Stimulated activated effector memory CD8-positive, alpha-beta T cell treated with anti-CD3 and anti-CD28 coated beads, Interleukin-12 subunit alpha, Interleukin-12 subunit beta, amount 100 ng/mL, for 72 hours (primary cell): Measurements from ENCODE around the gene LRCH2.

Experiments
- ATAC-seq: fragments of 150-1000 bp; cut with Tn5 transposase; 2 replicates; pipeline ENCODE4 v1.10.0; 2021
- DNase-seq, 2 donors: peaks; one replicate each; pipeline ENCODE4 v3.0.0; 2021 to 2022; ENCODE audit warnings: low spot score in 2 of 2
- H3K27ac Mint-ChIP-seq: one replicate; pipeline ENCODE4 v1.8.0; 2022; ENCODE audit warnings: mild to moderate bottlenecking, mixed read lengths
- H3K36me3 Mint-ChIP-seq: one replicate; pipeline ENCODE4 v1.8.0; 2022; ENCODE audit warnings: mild to moderate bottlenecking, mixed read lengths
- H3K4me1 Mint-ChIP-seq: one replicate; pipeline ENCODE4 v1.8.0; 2022; ENCODE audit warnings: mixed read lengths
- H3K4me3 Mint-ChIP-seq: one replicate; pipeline ENCODE4 v1.8.0; 2022; ENCODE audit warnings: mild to moderate bottlenecking, mixed read lengths
- H3K9me3 Mint-ChIP-seq: one replicate; pipeline ENCODE4 v1.8.0; 2022; ENCODE audit warnings: mixed read lengths

Gene LRCH2

GRCh38 chrX:115178473-115178872 lies 55.4 kb downstream of the LRCH2 start:
- no peak for ATAC-seq

GRCh38 chrX:115177932-115178331 lies 56.0 kb downstream of the LRCH2 start:
- H3K4me1 Mint-ChIP-seq = no peaks in the 10 kb centered on the region
- no peaks in the 10 kb centered on the region for H3K36me3 Mint-ChIP-seq
- ATAC-seq (no peak), DNase-seq (no peak)
- no peak overlapping the region for H3K27ac Mint-ChIP-seq
- no peak overlapping the region for H3K4me3 Mint-ChIP-seq
- H3K9me3 Mint-ChIP-seq = peaks cover 8% of the 10 kb centered on the region

More at GRCh38 chrX:115178473-115178872, 55.4 kb downstream of the LRCH2 start:
- H3K4me3 Mint-ChIP-seq = no peak overlapping the region
- no peaks in the 10 kb centered on the region for H3K36me3 Mint-ChIP-seq
- H3K9me3 Mint-ChIP-seq = peaks cover 8% of the 10 kb centered on the region
- DNase-seq = no peak
- H3K4me1 Mint-ChIP-seq = no peaks in the 10 kb centered on the region
- H3K27ac Mint-ChIP-seq = no peak overlapping the region

- DNase-seq (no peak), ATAC-seq (no peak)
- H3K4me3 Mint-ChIP-seq = no peak overlapping the region
- no peaks in the 10 kb centered on the region for H3K4me1 Mint-ChIP-seq
- H3K27ac Mint-ChIP-seq = no peak overlapping the region
- no peaks in the 10 kb centered on the region for H3K36me3 Mint-ChIP-seq
- peaks cover 5% of the 10 kb centered on the region for H3K9me3 Mint-ChIP-seq
Observed at GRCh38 chrX:115174548-115174947, 59.3 kb downstream of the LRCH2 start.

- Mint-ChIP-seq H3K9me3 (peaks cover 9% of the 10 kb centered on the region), H3K27ac (no peak overlapping the region), H3K36me3 (no peaks in the 10 kb centered on the region), H3K4me3 (no peak overlapping the region), H3K4me1 (no peaks in the 10 kb centered on the region)
- ATAC-seq = no peak
- no peak for DNase-seq
Observed at GRCh38 chrX:115173181-115173580, 60.7 kb downstream of the LRCH2 start.

- H3K36me3 Mint-ChIP-seq = no peaks in the 10 kb centered on the region
- no peak overlapping the region for H3K27ac Mint-ChIP-seq
- ATAC-seq = no peak
- H3K9me3 Mint-ChIP-seq = peaks cover 15% of the 10 kb centered on the region
- no peaks in the 10 kb centered on the region for H3K4me1 Mint-ChIP-seq
- no peak overlapping the region for H3K4me3 Mint-ChIP-seq
- no peak for DNase-seq
Observed at GRCh38 chrX:115147220-115147619, 86.7 kb downstream of the LRCH2 start.

GRCh38 chrX:115142057-115142456 lies 91.8 kb downstream of the LRCH2 start:
- Mint-ChIP-seq H3K9me3 (peaks cover 20% of the 10 kb centered on the region), H3K27ac (no peak overlapping the region), H3K4me1 (no peaks in the 10 kb centered on the region), H3K36me3 (no peaks in the 10 kb centered on the region), H3K4me3 (no peak overlapping the region)
- DNase-seq (no peak), ATAC-seq (no peak)

GRCh38 chrX:115138040-115138439 lies 95.9 kb downstream of the LRCH2 start:
- no peak for DNase-seq
- ATAC-seq = no peak
- Mint-ChIP-seq H3K9me3 (peaks cover 13% of the 10 kb centered on the region), H3K4me3 (no peak overlapping the region), H3K4me1 (no peaks in the 10 kb centered on the region), H3K27ac (no peak overlapping the region), H3K36me3 (no peaks in the 10 kb centered on the region)

GRCh38 chrX:115134382-115134781 lies 99.5 kb downstream of the LRCH2 start:
- DNase-seq (no peak), ATAC-seq (no peak)
- H3K4me1 Mint-ChIP-seq = no peaks in the 10 kb centered on the region
- H3K36me3 Mint-ChIP-seq = no peaks in the 10 kb centered on the region
- H3K27ac Mint-ChIP-seq = no peak overlapping the region
- H3K4me3 Mint-ChIP-seq = no peak overlapping the region
- peaks cover 4% of the 10 kb centered on the region for H3K9me3 Mint-ChIP-seq

- ATAC-seq = no peak
- DNase-seq = no peak
- no peak overlapping the region for H3K27ac Mint-ChIP-seq
Observed at GRCh38 chrX:115112411-115112810, 121.5 kb downstream of the LRCH2 start.

GRCh38 chrX:115098897-115099296 lies 135.0 kb downstream of the LRCH2 start:
- Mint-ChIP-seq H3K36me3 (no peaks in the 10 kb centered on the region), H3K4me1 (no peaks in the 10 kb centered on the region), H3K27ac (no peak overlapping the region), H3K9me3 (peaks cover 22% of the 10 kb centered on the region), H3K4me3 (no peak overlapping the region)
- no peak for DNase-seq
- ATAC-seq = no peak

More at GRCh38 chrX:115112411-115112810, 121.5 kb downstream of the LRCH2 start:
- Mint-ChIP-seq H3K4me1 (no peaks in the 10 kb centered on the region), H3K9me3 (peaks cover 8% of the 10 kb centered on the region), H3K4me3 (no peak overlapping the region), H3K36me3 (no peaks in the 10 kb centered on the region)

- DNase-seq (no peak), ATAC-seq (no peak)
- Mint-ChIP-seq H3K4me3 (no peak overlapping the region), H3K36me3 (no peaks in the 10 kb centered on the region), H3K4me1 (no peaks in the 10 kb centered on the region), H3K9me3 (peaks cover 12% of the 10 kb centered on the region), H3K27ac (no peak overlapping the region)
Observed at GRCh38 chrX:115093191-115093590, 140.7 kb downstream of the LRCH2 start.

GRCh38 chrX:115089419-115089818 lies 144.5 kb downstream of the LRCH2 start:
- Mint-ChIP-seq H3K9me3 (peaks cover 13% of the 10 kb centered on the region), H3K27ac (no peak overlapping the region), H3K4me3 (no peak overlapping the region), H3K4me1 (no peaks in the 10 kb centered on the region), H3K36me3 (no peaks in the 10 kb centered on the region)
- ATAC-seq = no peak
- DNase-seq = no peak

- DNase-seq = no peak
- ATAC-seq = no peak
- peaks cover 17% of the 10 kb centered on the region for H3K9me3 Mint-ChIP-seq
- no peaks in the 10 kb centered on the region for H3K4me1 Mint-ChIP-seq
- H3K4me3 Mint-ChIP-seq = no peak overlapping the region
- no peaks in the 10 kb centered on the region for H3K36me3 Mint-ChIP-seq
- no peak overlapping the region for H3K27ac Mint-ChIP-seq
Observed at GRCh38 chrX:115068896-115069295, 165.0 kb downstream of the LRCH2 start.

- no peaks in the 10 kb centered on the region for H3K36me3 Mint-ChIP-seq
- no peak overlapping the region for H3K4me3 Mint-ChIP-seq
- peaks cover 17% of the 10 kb centered on the region for H3K9me3 Mint-ChIP-seq
- no peak overlapping the region for H3K27ac Mint-ChIP-seq
- H3K4me1 Mint-ChIP-seq = no peaks in the 10 kb centered on the region
- DNase-seq (no peak), ATAC-seq (no peak)
Observed at GRCh38 chrX:115067812-115068211, 166.1 kb downstream of the LRCH2 start.

- ATAC-seq (no peak), DNase-seq (no peak)
- H3K36me3 Mint-ChIP-seq = no peaks in the 10 kb centered on the region
- no peak overlapping the region for H3K27ac Mint-ChIP-seq
- H3K4me3 Mint-ChIP-seq = no peak overlapping the region
- H3K4me1 Mint-ChIP-seq = no peaks in the 10 kb centered on the region
- H3K9me3 Mint-ChIP-seq = peaks cover 9% of the 10 kb centered on the region
Observed at GRCh38 chrX:115065304-115065703, 168.6 kb downstream of the LRCH2 start.
